Measurements from ENCODE around the gene SLC7A5.

DNA sequence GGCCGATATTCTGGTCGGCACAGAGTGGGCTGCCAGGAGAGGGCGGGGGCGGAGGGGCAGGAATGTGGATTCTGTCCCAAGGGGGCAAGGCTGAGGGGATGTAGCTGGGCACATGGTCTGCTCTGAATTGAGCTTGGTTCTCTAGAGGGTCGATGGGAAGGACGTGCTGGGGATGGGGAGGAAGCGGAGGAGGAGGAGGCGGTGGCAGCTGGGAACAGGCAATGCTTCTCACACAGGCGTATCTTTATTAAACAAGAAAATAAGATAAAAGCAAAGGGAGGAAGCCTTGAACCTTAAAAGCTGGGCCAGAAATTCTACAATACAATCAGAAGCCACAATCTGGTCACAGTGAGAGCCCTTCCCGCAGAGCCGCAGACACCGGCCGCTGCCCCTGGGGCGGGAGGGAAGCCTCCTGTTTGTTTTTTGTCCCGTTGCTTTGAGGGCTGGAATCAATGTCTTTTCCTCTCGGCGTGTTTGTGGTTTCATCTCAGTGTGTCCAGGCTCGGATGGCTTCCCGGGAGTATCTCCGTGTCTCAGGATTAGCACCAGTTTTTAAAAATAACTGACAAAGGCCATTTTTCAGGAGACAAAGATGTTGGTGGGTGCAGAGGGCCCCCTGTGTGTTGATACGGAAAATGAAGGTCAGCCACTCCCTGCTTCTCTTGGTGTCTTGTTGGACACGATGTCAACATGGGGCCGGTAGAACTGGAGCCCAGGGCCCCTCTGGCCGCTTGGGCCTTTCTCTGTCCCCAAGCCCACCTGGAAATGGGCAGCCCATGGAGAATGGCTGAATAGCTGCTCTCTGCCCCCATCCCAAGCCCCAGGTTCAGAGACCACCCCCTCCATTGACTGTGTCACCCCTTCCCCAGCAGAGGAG lies 12.3 kb upstream of the SLC7A5 start:
- TF ChIP-seq, protein P1, sequence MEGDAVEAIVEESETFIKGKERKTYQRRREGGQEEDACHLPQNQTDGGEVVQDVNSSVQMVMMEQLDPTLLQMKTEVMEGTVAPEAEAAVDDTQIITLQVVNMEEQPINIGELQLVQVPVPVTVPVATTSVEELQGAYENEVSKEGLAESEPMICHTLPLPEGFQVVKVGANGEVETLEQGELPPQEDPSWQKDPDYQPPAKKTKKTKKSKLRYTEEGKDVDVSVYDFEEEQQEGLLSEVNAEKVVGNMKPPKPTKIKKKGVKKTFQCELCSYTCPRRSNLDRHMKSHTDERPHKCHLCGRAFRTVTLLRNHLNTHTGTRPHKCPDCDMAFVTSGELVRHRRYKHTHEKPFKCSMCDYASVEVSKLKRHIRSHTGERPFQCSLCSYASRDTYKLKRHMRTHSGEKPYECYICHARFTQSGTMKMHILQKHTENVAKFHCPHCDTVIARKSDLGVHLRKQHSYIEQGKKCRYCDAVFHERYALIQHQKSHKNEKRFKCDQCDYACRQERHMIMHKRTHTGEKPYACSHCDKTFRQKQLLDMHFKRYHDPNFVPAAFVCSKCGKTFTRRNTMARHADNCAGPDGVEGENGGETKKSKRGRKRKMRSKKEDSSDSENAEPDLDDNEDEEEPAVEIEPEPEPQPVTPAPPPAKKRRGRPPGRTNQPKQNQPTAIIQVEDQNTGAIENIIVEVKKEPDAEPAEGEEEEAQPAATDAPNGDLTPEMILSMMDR (conservative IDR thresholded peaks at IDR 0.05; ENCODE audit: low read length): no peak
- TF ChIP-seq EZH2phosphoT487 (IDR thresholded peaks at IDR 0.05; ENCODE audit: borderline replicate concordance, low read depth, low read length): no peak
